ENCODE results near the gene ADAMTS14.

The ADAMTS14 gene

GRCh38 chr10:70774810-70775678 lies 102.7 kb downstream of the ADAMTS14 start:
- DNase-seq, result no peak

- no peak for DNase-seq
Measured at GRCh38 chr10:70775679-70776454, 103.6 kb downstream of the ADAMTS14 start.

- no peak for DNase-seq
Measured at GRCh38 chr10:70776455-70777005, 104.2 kb downstream of the ADAMTS14 start.

GRCh38 chr10:70777063-70777875 lies 105.0 kb downstream of the ADAMTS14 start:
- DNase-seq, result no peak

- no peak for DNase-seq
Measured at GRCh38 chr10:70778267-70778924, 106.1 kb downstream of the ADAMTS14 start.

GRCh38 chr10:70779088-70779487 lies 106.8 kb downstream of the ADAMTS14 start:
- no peak for DNase-seq

- no peak for DNase-seq
Measured at GRCh38 chr10:70779511-70780369, 107.4 kb downstream of the ADAMTS14 start.

- no peak for DNase-seq
Measured at GRCh38 chr10:70780370-70780760, 108.1 kb downstream of the ADAMTS14 start.

GRCh38 chr10:70780772-70781171 lies 108.5 kb downstream of the ADAMTS14 start:
- no peak for DNase-seq

- DNase-seq, result no peak
Measured at GRCh38 chr10:70781461-70782051, 109.2 kb downstream of the ADAMTS14 start.

GRCh38 chr10:70782086-70782745 lies 109.9 kb downstream of the ADAMTS14 start:
- DNase-seq, result no peak

- no peak for DNase-seq
Measured at GRCh38 chr10:70782746-70783680, 110.7 kb downstream of the ADAMTS14 start.

- no peak for DNase-seq
Measured at GRCh38 chr10:70784016-70784415, 111.7 kb downstream of the ADAMTS14 start.

GRCh38 chr10:70784471-70784870 lies 112.2 kb downstream of the ADAMTS14 start:
- DNase-seq, result no peak

- no peak for DNase-seq
Measured at GRCh38 chr10:70785190-70785589, 112.9 kb downstream of the ADAMTS14 start, which contains the start of gene TBATA. TSS of gene TBATA (minus strand) at chr10:70785377. CDS start at chr10:70783379, 1,998 bp downstream.

- no peak for DNase-seq
Measured at GRCh38 chr10:70786799-70787415, 114.6 kb downstream of the ADAMTS14 start.

GRCh38 chr10:70791386-70792039 lies 119.2 kb downstream of the ADAMTS14 start:
- no peak for DNase-seq

- DNase-seq, result no peak
Measured at GRCh38 chr10:70795613-70796012, 123.3 kb downstream of the ADAMTS14 start.

Measured in effector CD8-positive, alpha-beta T cell (primary cell).